GM19467 (cell line): ENCODE data around the gene TNNI3.
"Not testable (repeated sequence)": the region's sequence is repeated elsewhere in the genome, so short reads cannot be mapped to it uniquely, and the experiment has no call there.

Source experiments
- ATAC-seq: cut with Tn5 transposase; IDR thresholded peaks from one replicate; pipeline ENCODE4 v1.9.1; 2021; ENCODE audit warnings: mild to moderate bottlenecking, moderate library complexity; ENCODE audit not compliant: unreplicated experiment

TNNI3 gene

DNA sequence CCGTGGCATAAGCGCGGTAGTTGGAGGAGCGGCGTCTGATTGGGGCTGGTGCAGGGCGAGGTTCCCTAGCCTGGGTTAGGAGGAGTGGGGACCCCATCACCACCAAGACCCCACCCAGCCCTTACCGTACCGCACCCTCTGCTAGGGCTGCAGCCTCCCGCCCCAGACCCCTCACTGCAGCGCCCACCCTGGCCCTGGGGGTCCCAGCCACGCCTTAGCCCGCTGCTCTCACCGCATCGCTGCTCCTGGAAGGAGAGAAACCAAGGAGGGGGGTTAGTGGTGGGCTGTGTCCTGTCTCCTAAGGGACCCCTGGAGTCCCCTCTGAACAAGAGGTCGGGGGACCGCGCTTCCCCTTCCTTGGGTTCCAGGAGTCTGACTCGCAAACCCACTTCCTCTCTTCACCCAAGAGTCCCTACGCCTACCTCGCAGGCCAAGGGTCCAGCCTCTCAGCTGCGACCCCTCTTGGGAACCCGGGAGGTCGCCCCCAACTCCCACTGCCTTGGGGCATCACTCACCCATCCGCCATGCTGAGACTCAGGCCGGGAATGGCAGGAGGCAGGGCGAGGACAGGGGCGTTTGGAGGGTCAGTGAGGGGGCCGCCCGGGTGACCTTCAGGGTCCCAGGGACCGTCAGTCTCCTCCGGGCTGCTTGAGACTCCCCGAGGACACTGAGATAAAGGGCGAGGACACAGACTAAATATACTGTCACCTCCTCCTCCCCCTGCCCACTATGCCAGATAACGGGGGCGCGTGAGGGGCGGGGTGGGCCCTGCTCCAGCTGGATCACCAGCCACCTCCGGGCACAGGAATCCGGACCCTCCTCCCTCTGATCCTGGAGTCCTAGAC is at the start of gene TNNI3:
Gene TNNI3 (minus strand): TSS at position 669 of the 845 bp plus-strand sequence. CDS start 143 bp downstream, at position 526.
- no peak for ATAC-seq

DNA sequence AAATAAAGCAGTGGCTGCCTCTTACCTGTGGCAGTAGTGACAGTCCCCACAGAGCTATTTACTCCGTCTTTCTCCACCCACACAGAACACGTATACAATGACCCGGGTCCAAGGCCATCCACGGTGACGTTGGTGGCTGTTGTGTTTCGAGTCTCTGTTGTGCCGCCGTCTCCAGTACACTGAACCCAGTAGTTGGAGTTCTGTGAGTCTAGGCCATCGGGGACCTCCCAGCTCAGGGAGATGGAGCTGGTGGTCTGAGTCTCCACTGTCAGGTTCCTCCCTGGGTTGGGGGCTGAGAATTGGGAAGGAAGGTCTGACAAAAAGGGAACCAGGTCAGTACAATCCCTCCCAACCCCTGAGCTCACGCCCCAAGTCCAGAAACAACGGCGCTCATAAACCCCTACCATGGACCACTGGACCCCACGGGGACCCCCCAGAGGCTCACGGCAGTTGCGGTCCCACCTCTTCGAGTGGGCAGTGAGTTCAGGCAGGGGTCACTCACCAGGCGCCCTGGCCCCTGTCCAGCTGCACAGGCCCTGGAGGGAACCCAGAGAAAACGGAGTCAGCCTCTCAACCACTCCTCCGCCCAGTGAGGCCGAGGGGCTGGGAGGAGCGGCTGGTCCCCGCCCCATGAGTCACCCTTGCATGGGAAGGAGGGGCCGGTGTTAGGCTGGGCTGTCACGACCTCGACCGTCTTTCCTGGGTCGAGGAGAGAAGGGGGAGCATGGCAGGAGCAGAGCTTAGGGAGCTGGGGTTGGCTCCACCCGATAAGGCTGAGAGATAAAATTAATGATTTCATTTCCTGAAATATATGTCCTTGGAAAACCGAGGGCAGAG is 49.4 kb upstream of the TNNI3 start:
- no peak for ATAC-seq

DNA sequence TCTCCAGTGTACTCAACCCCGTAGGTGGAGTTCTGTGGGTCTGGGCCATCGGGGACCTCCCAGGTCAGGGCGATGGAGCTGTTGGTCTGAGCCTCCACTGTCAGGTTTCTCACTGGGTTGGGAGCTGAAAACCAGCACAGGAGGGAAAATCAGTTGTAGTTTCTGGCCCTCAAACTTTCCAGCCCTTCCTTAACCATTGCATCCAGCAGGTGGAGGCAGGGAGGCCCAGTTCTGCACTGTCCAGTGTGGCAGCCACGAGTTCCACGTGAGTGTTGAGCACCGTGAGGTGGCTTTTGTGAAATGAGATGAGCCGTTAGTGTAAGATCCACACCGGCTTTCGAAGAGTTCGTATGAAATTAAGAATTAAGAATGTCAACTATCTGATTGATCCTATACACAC is 44.7 kb upstream of the TNNI3 start:
- ATAC-seq: not testable (repeated sequence)

DNA sequence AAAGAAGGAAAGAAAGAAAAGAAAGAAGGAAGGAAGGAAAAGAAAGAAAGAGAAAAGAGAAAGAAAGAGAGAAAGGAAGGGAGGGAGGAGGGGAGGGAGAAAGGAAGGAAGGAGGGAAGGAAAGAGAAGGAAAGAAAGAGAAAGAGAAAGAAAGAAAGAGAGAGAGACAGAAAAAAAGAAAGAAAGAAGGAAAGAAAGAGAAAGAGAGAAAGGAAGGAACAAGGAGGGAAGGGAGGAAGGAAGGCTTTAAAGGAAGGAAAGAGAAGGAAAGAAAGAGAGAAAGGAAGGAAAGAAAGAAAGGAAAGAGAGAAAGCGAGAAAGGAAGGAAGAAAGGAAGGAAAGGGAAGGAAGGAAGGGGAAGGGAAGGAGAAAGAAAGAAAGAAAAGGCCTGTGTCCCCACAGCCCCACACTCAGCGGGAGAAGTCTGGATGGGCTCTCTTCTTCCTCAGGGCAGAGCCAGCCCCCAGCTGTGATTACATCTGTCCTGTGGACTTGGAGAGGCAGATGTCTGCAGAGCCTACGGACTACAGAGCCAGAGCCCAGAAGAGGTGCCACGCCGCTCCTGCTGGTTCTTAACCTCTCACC is 42.2 kb upstream of the TNNI3 start:
- no peak for ATAC-seq

DNA sequence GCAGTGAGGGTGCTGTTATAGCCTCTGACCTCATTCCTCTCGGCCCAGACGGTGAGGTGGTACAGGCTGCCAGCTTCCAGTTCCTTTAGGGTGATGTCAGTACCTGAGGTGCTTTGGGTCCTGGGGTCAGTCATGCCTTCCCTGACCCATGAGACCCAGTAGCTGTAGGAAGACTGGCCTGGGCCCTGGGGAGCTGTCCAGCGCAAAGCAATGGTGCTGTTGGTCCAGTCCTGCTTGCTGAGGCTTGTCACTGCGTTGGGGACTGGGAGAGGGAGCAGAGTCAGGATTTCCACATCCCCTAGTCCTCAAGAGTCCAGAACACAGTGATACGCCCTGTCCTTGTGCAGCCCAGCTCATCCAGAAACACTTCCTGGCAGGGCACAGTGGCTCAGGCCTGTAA is 41.1 kb upstream of the TNNI3 start:
- no peak for ATAC-seq

DNA sequence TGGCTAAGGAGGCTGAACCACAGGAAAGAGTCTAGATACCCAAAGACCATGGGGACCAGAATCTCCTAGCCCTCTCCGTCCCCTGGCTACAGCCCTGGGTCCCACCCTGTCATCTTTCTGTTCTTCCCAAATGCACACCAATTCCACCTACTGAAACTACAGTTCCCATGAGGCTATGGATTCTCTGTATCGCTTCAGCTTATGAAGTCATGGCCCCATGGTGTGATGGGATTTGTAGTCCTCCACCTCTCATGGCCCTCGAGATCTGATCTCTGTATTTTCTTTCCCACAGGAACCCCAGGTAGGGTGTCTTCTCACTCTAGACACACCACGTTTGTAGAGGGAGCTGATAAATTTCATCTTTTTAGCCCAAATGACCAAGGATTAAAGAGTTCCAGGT is 40.0 kb upstream of the TNNI3 start:
- no peak for ATAC-seq

DNA sequence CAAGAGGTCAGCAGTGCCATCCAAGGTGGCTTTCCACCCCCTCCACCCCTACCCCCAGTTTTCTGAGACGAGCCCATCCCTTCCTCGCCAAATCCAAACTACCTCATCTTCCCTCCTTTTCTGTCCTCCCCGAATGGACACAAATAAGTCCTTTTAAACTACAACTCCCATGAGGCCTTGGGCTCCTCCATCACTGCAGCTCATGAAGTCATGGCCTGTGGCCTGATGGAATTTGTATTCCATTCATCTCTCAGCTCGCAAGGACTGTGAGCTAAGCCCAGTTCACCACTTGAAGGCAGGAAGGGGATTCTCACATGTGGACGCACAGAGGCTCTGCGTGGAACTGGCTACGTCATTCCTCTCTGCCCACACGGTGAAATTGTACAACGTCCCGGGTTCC is 39.3 kb upstream of the TNNI3 start:
- ATAC-seq: no peak

DNA sequence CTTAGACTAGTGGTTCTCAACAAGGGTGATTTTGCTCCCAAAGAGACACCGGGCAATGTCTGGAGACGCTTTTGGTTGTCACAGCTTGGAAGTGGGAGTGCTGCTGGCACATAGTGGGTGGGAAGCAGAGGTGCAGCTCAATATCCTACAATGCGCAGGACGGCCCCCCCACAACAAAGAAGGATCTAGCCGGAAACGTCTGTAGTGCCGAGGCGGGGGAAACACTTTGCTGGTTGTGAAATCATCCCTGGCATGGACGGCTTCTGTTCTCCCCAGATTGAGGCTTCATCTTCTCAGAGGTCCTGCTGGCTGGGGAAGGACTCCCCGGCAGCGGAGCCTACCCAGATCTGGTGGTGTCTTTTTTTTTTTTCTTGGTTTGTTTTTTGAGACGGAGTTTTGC is 35.9 kb upstream of the TNNI3 start:
- no peak for ATAC-seq

DNA sequence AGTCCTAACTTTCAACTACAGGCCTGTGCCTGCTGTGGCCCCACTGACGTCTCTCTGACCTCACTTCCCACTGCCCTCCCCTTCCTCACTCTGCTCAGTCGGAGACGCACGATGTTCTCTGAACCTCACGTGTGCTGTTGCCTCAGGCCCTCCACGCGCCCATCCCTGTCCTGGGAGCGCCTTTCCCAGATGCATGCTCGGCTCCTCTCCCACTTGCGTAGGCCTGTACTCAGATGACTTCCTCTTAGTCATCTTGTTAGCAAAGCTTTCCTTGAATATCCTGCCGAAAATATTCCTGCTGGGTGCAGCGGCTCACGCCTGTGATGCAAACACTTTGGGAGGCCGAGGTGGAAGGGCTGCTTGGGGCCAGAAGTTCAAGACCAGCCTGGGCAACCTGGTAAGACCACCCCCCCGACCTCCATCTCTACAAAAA is 31.9 kb upstream of the TNNI3 start:
- no peak for ATAC-seq

DNA sequence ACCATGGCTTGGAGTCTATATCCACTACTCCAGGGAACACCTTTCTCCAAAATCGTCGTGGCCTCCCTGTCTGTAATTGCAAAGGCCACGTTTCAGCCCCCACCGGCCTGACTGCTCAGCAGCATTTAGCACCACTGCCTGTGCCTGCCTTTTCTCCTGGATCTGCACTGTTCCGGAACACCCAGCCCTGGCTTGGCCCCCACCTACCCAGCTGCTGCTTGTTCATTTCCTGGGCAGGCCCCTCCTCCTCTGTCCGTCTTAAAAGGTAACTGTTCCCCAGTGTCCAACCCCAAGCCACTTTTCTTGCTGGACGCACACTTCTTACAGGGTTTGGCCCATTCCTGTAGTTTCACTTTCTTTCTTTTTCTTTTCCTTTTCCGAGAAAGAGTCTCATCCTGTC is 31.1 kb upstream of the TNNI3 start:
- ATAC-seq: no peak

DNA sequence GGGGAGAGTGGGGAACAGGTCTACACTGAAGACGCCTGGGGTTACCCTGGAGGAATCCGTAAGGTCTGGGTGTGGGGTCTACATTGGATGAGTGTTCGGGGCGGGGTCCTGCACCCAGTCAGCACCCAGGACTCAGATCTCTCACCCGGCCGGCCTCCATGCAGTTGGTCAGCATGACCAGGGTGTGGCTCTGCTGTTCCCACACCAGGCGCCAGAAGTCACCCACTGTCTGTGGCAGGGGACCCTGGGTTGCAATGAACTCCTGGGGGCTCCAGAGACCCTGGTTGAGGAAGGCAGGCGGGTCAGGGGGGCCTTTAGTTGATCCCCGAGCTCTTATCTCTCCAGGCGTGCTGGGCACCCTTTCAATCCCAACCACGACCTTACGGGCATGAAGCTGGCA is 28.5 kb upstream of the TNNI3 start:
- no peak for ATAC-seq

DNA sequence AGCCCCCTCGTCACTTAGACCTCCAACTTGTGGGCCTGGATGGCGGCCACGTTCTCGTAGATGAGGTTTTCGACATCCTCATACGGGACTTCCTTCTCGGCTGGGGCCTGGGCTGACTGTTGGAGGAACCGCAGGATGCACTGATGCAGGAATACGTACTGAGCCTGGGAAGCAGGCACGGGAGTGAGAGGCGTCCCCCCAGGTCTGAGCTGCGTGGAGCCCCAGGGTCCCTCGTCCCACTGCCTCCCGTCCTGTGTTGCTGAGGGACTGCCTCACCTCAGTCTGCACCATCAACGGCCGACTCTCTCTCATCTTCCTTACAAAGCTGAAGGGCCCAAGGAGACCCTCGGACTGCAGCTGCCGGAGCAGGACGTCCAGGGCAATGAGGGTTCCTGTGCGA is 24.2 kb upstream of the TNNI3 start:
- ATAC-seq: no peak

DNA sequence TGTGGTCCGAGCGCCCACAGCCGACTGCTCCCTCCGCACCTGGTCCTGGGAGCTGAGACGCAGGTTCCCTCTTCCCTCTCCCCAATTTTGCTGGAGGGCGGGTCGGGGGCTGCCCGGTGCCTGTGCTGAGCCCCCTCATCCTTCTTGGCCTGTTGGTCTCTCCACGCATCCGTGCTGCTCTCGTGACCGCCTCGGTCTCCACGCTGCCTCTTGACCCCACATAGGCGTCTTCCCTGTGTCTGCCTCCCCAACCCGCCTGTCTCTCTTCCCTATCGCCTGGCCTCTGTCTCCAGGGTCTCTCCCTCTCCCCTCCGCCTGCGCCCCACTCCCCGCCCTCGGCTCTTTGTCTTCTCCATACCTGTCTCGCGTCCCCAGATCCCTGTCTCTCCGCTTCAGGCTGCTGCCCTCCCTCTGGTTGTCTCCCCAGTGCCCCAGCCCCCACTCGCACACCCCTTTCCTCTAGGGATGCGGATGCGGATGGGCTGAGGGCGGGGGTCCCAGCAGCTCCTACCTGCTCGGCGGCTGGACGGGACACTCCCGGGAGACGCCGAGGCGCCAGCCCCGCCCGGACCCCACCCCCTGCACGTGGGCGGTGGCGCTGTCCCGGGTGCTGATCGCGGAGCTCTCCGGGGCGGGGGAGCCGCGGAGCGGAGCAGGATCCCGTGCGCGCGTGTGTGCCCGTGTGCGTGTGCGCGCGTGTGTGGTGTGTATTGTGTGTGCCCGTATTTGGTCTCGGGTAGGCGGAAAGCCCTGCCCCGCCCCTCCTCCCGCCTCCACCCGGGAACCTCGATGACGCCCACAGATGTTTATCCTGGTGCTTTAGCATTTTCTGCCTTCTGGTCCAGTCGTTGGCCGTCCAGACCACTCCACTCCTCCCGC is 22.3 kb upstream of the TNNI3 start, which contains the start of gene SYT5:
Gene SYT5 (minus strand): TSS at position 684 of the 879 bp plus-strand sequence. CDS start 1,248 bp downstream, outside the sequence.
- ATAC-seq: no peak

DNA sequence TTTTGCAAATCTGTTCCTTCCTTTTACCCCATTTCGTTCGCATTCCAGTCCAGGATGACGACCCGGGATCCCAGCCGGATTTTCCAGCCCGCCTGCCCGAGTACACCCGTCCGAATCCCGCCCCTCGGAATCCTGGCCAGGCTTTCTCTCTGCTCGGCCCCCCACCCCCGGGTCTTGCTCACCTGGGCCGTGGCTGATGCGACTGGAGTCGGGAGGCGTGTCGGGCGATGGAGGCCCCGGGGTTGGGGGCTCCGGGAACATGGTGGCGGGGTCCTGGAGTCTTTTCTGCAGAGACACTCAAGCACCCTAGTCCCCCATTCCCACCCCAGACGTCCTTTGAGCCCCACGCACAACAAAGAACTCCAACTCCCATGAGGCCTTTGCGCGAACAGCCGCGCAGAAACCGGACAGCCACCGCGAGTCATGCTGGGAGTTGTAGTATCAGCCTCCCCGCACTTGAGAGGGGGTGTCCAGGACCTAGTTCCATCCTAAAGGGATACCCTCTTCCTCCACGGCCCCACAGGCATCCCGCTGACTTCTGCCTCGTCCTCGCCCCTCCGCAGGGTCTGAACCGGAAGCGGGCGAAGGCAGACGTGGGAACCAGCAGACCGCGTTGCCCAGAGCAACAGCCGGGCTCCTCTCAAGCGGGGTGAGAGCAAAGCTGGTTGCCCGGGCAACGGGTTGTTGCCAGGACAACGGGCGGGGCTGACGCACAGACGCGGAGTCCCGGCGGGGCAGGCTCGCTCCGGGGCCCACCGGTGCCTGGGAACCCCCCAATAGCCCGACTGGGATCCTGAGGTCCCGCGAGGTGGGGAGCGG is 21.5 kb upstream of the TNNI3 start:
- ATAC-seq: no peak

DNA sequence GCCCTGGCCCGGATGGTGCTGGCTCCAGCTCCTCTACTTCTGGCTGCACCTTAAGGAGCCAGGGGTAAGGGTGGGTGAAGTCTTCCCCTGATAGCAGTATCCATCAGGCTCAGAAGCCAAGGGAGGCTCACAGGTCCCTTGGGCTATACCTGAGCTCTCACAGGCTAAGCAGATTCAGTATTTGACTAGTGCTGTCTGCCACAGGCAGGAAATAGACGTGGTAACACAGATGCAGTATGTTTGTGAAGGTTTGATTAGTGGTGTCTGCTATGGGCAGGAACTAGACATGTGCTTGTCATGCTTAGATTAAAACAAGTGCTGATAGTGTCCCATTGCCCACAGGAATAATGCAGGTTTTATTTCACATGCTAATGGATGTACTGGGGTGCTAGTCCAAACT is 18.5 kb upstream of the TNNI3 start:
- no peak for ATAC-seq

DNA sequence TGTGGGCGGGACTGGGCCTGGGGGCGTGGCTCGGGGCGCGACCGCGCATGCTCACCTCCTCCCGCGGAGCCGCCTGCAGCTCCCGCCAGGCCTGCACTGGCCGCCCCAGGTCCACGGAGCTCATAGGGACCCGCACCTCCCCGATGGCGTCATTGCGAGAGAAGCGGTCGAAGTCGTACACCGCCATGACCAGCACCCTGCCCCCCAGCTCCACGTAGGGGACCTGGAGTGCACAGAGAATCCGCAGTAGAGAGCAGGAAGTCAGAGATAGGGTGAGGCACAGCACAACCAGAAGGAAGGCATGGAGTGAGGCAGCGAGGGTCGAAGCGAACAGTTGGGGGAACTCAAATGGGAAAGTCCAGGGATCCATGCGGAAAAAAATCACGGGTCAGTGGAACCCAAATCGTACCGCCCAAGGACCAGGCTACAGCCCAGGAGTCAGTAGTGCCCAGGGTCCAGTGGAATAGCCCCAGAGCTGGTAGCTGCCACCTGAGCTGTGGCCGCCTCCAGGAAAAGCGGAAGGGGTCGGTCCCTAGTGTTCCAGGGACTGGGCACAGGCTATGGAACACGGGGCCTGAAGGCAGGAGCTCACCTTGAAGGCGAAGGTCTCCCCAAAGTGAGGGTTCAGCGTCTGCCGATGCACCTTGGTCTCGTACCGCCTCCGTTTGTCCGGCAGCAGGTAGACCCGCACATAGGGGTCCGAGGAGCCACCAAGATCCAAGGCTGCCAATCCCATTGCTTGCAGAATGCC is 17.8 kb upstream of the TNNI3 start:
- no peak for ATAC-seq

DNA sequence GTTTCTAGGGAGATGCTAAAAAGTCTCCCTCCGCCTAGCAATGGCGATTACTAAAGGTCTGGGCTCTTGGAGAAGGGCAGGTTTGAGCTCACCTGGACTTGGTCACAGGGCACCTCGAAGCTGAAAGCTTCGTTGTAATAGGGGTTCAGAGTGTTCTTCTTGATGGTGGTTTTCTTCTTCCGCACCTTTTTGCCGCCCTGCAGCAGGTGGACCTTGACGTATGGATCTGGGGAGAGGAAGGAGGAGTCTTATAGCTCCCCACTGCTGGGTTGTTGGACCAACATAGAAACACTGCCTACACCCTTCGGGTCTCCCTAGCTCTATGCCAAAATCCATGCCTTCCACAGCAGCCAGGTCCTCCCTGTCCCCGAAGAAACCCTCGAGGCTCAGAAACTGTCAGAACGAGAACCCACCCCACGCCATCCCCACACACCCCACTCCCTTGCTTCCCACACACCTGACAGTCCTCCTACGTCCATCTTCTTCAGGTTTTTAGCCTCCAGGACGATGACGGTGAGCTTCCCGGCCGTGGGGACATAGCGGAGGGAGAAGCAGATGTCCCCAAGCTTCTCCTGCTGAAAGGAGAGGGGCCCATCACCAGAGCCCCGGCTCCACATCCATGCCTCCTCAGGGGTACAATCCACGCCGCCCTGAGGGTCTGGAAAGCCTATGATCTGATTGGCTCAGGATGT is 17.0 kb upstream of the TNNI3 start:
- ATAC-seq: no peak

DNA sequence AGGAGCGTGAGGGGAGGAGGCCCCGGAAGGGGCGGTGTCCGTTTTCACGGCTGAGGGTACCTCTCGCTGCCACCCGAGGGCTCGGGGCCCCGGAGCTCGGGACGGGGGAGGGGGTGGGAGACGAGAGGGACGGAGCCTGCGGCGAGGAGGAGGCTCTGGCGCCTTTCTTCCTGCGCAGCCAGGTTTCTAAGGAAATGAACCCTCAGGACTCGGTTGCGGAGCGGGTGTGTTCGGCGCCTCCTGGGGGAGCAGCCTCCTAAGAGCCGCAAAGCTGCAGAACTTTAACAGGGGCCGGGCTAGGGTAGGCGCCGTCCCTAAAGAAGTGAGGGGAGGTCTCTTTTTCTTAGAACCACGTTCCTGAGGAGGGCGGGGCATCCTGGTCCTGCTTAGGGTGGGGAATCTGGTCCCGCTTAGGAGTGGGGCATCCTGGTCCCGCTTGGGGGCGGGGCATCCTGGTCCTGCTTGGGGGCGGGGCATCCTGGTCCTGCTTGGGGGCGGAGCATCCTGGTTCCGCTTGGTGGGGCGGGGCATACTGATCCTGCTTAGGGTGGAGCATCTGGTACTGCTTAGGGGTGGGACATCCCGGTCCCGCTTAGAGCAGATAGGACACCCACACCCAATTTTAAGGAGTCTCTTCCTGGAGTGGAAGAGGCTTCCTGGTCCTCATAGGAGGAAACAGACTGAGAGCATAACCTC is 16.3 kb upstream of the TNNI3 start:
- ATAC-seq: no peak
